ENCODE data around the gene FSHR.

The FSHR gene

GRCh38 chr2:48944956-48945355, 209.4 kb downstream of the FSHR start:
- Histone ChIP-seq H3K27me3 (ENCODE audit: insufficient read depth, low read length, poor library complexity, severe bottlenecking) (no peaks in the 10 kb centered on the region), H3K4me3 (ENCODE audit: low read length, poor library complexity, severe bottlenecking) (no peak overlapping the region), H3K4me1 (ENCODE audit: insufficient read depth, low read length, poor library complexity, severe bottlenecking) (no peaks in the 10 kb centered on the region), H3F3A (ENCODE audit: low read depth) (no peaks in the 10 kb centered on the region), H3K79me2 (ENCODE audit: insufficient read depth, low read length) (no peaks in the 10 kb centered on the region), H3K9me2 (replicated peaks; ENCODE audit: low read depth, low read length) (no peaks in the 10 kb centered on the region), H3K4me2 (ENCODE audit: low read depth, low read length, poor library complexity, severe bottlenecking) (no peak overlapping the region), H2AFZ (ENCODE audit: low read length) (no peak overlapping the region), H3K9me3 (ENCODE audit: insufficient read depth, low read depth, low read length) (no peaks in the 10 kb centered on the region), H3K9ac (ENCODE audit: low read depth, low read length, poor library complexity, severe bottlenecking) (no peak overlapping the region), H4K20me1 (ENCODE audit: insufficient read depth, low read length, poor library complexity, severe bottlenecking) (no peaks in the 10 kb centered on the region), H3K36me3 (ENCODE audit: insufficient read depth, low read length) (no peaks in the 10 kb centered on the region)
- TF ChIP-seq EZH2phosphoT487 (IDR thresholded peaks at IDR 0.05; ENCODE audit: borderline replicate concordance), result no peak
- TF ChIP-seq CTCF (conservative IDR thresholded peaks at IDR 0.05; ENCODE audit: low read length), result no peak

- H3K27me3 ChIP-seq (ENCODE audit: insufficient read depth, low read length, poor library complexity, severe bottlenecking), result no peaks in the 10 kb centered on the region
- no peak overlapping the region for H3K4me2 ChIP-seq (ENCODE audit: low read depth, low read length, poor library complexity, severe bottlenecking)
- no peaks in the 10 kb centered on the region for H3K4me1 ChIP-seq (ENCODE audit: insufficient read depth, low read length, poor library complexity, severe bottlenecking)
- no peaks in the 10 kb centered on the region for H4K20me1 ChIP-seq (ENCODE audit: insufficient read depth, low read length, poor library complexity, severe bottlenecking)
- TF ChIP-seq EZH2phosphoT487 (IDR thresholded peaks at IDR 0.05; ENCODE audit: borderline replicate concordance), result no peak
- no peak for TF ChIP-seq CTCF (conservative IDR thresholded peaks at IDR 0.05; ENCODE audit: low read length)
- H3K4me3 ChIP-seq (ENCODE audit: low read length, poor library complexity, severe bottlenecking), result no peak overlapping the region
- no peaks in the 10 kb centered on the region for H3K36me3 ChIP-seq (ENCODE audit: insufficient read depth, low read length)
- no peaks in the 10 kb centered on the region for H3K9me2 ChIP-seq (replicated peaks; ENCODE audit: low read depth, low read length)
- H2AFZ ChIP-seq (ENCODE audit: low read length), result no peak overlapping the region
- H3K9ac ChIP-seq (ENCODE audit: low read depth, low read length, poor library complexity, severe bottlenecking), result no peak overlapping the region
- H3K9me3 ChIP-seq (ENCODE audit: insufficient read depth, low read depth, low read length), result no peaks in the 10 kb centered on the region
- H3F3A ChIP-seq (ENCODE audit: low read depth), result no peaks in the 10 kb centered on the region
- no peaks in the 10 kb centered on the region for H3K79me2 ChIP-seq (ENCODE audit: insufficient read depth, low read length)
Measured at GRCh38 chr2:48943436-48943835, 210.9 kb downstream of the FSHR start.

- Histone ChIP-seq H3F3A (ENCODE audit: low read depth) (no peaks in the 10 kb centered on the region), H2AFZ (ENCODE audit: low read length) (no peak overlapping the region), H3K4me1 (ENCODE audit: insufficient read depth, low read length, poor library complexity, severe bottlenecking) (no peaks in the 10 kb centered on the region), H3K4me3 (ENCODE audit: low read length, poor library complexity, severe bottlenecking) (no peak overlapping the region), H3K36me3 (ENCODE audit: insufficient read depth, low read length) (no peaks in the 10 kb centered on the region), H4K20me1 (ENCODE audit: insufficient read depth, low read length, poor library complexity, severe bottlenecking) (no peaks in the 10 kb centered on the region), H3K4me2 (ENCODE audit: low read depth, low read length, poor library complexity, severe bottlenecking) (no peak overlapping the region), H3K9ac (ENCODE audit: low read depth, low read length, poor library complexity, severe bottlenecking) (no peak overlapping the region), H3K9me2 (replicated peaks; ENCODE audit: low read depth, low read length) (no peaks in the 10 kb centered on the region), H3K9me3 (ENCODE audit: insufficient read depth, low read depth, low read length) (no peaks in the 10 kb centered on the region), H3K79me2 (ENCODE audit: insufficient read depth, low read length) (no peaks in the 10 kb centered on the region), H3K27me3 (ENCODE audit: insufficient read depth, low read length, poor library complexity, severe bottlenecking) (no peaks in the 10 kb centered on the region)
- TF ChIP-seq EZH2phosphoT487 (IDR thresholded peaks at IDR 0.05; ENCODE audit: borderline replicate concordance), result no peak
- no peak for TF ChIP-seq CTCF (conservative IDR thresholded peaks at IDR 0.05; ENCODE audit: low read length)
Measured at GRCh38 chr2:48941908-48942307, 212.4 kb downstream of the FSHR start.
